Stimulated activated CD8-positive, alpha-beta memory T cell treated with anti-CD3 and anti-CD28 coated beads, Interleukin-12 subunit alpha, Interleukin-12 subunit beta, amount 100 ng/mL, for 24 hours (primary cell): ENCODE results near the gene TMEM120B.
"Not testable (repeated sequence)": the region's sequence is repeated elsewhere in the genome, so short reads cannot be mapped to it uniquely, and the experiment has no call there.

Experiments used
- DNase-seq: peaks from one replicate; pipeline ENCODE4 v3.0.0-alpha.2; 2020; ENCODE audit errors: extremely low read depth

TMEM120B gene

DNA sequence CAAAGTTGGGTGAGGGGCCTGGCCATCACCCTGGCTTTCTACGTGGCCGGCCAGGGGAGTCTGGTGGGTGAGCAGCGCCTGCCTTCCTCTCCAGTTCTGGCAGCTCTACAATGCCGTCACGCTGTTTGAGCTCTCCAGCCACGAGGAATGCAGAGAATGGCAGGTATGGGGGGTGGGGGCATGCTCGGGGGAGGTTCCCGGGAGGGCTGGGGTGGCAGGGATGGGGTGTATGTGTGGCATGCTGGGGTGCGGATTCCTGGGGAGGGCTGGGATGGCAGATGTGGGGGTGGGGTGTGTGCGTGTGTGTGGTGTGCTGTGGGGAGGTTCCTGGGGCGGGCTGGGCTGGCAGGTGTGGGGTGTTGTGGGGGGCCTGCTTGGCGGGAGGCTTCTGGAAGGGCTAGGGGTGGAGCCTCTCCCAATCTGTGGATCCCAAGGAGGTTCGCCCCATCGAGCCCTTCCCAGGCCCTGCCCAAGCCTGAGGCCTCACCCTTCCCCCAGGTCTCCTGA is 62.5 kb downstream of the TMEM120B start:
- no peak for DNase-seq

DNA sequence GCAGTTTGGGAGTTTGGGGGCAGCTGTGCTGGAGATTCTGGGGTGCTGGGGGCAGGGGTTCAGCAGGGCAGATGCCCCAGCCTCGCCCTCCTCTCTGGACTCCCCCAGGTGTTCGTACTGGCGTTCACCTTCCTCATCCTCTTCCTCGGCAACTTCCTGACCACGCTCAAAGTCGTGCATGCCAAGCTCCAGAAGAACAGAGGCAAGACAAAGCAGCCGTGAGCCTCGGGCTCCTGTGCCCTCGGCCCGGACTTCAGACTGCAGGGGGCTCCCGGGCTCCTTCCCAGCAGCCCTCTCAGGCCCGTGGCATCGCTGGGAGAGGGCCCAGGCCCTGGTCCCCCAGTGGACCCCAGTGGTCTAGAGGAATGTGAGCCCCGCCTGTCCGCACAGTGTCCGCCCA is 62.9 kb downstream of the TMEM120B start:
- DNase-seq = no peak

DNA sequence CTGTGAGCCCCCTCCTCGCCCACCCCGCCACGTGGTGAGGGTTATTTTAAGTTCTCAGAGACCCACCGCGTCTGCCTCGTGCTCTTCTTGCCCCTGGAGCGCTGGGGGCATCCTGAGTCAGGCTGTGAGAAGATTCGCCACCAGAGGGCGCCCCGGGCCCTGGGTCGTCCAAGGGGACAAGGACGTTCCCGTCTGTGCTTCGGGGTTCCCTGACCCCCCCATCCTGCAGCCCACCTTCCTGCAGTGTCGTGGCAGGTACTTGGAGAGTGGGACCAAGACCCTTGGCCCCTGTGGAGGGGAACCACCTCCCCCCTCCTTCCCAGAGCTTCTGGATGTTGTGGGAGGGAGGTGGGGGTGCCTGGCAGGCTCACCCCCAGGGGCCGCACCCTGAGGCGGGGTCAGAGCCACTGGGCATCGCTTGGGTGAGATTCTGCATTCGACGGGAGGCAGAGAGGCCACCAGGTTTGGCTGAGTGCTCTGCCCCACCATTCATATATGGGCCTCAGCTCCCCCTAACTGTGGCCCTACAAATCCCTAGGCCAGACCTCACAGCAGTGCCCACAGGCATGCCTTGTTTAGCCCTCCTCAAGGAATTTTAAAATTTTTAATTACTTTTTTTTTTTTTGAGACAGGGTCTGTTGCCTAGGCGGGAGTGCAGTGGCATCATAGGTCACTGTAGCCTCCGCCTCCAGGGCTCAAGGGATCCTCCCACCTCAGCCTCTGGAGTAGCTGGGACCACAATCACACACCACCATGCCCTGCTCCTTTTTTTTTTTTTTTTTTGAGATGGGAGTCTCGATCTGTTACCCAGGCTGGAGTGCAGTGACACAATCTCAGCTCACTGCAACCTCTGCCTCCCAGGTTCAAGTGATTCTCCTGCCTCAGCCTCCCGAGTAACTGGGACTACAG is 63.9 kb downstream of the TMEM120B start:
- peak; percentile 76 for DNase-seq

DNA sequence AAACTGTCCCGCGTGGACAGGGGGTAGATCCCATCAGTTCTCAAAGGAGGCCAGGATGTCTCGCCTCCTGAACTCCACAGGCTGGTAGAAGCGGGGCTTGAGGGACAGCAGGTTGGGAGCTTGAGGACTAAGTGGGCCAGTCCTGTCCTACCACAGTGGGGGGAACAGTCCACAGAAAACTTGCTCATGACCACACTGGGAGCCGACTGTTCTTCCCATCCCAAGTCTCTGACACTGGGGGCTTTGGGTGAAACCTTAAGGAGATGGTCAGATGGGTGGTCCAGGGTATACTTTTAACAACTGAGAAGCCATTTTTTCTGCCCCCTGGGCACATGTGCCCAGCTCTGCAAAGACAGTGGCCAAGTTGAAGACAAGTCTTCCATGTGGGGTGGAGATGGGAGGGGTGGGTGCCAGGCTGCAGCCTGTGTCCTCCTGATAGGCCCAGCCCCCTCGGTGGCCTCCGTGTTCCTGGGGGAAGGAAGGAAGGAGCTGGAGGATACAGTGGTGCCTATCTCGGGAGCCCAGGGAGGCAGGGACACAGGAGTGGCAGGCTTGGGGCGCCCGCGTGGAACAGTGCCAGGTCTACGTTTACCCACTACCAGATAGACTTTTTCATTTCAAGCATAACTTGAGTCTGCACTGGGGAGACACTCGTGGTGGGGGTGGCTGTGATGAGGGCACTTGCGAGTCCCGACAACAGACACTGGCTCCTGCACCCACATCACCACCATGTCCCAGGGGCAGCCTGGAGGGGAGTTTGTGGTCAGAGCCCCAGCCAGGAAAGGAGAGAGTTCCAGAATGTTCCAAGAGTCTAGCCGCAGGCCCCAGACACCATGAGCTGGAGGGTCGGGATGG is 66.2 kb downstream of the TMEM120B start:
- no peak for DNase-seq

DNA sequence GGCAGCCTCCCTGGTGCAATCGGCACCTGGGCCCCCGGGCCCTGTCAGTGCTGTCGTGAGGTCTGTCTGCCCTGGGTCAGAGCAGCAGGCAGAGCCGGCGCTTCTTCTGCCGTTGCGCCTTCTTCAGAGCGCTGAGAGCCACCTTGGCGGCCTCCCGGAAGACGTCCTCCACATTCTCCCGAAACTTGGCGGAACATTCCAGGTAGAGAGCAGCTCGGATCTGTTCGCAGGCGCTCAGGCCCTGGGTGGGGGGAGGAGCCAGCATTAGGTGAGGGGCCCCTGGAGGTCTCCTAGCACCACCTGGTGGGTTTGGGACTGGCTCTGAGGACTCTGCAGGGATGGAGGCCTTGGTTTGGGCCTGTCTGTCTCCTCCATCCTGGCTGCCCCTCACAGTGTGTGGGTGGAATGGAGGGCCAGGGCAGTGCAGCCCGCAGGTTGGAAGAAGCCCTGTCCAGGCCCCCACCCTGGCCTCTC is 66.9 kb downstream of the TMEM120B start:
- DNase-seq = no peak

DNA sequence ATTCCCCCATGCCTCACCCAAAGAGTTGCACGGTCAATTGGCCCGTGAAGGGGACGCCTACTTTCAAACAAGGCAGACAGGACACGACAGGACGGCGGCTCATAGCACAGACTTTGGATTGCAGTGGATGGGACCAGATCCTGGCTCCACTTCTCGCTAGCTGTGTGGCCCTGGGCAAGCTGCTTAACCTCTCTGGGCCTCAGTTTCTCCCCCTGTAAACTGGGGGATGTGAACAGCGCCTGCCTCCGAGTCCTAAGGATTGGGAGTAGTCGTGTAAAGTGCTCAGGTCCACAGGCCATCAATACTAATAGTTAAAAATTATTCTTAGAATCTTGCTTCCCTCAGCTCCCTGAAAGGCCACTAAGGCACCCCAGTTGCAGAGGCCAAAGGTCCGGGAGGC is 67.9 kb downstream of the TMEM120B start:
- DNase-seq = no peak

DNA sequence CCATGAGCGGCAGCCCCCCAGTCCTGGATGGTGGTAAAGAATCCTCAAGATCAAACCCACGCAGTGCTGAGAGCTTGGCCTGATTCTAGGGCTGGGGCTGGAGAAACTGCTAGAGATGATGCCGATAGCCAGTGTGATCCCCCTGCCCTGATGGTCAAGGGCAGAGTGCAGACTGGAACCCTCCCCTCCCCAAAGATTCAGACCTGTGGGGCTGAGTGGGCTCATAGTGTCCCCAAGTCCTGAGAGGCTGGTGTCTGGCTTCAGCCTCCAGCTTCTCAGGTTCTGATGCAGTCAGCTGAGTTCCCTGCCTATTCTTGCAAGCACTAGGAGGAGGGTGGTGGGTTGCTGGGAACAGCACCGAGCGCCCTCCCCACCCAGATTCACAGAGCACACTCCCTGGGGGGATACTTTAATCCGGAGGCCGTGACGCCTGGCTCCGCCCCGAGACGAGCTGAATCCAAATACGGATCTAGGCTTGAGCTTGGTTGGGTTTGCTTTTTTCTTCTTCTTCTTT is 69.0 kb downstream of the TMEM120B start:
- no peak for DNase-seq

DNA sequence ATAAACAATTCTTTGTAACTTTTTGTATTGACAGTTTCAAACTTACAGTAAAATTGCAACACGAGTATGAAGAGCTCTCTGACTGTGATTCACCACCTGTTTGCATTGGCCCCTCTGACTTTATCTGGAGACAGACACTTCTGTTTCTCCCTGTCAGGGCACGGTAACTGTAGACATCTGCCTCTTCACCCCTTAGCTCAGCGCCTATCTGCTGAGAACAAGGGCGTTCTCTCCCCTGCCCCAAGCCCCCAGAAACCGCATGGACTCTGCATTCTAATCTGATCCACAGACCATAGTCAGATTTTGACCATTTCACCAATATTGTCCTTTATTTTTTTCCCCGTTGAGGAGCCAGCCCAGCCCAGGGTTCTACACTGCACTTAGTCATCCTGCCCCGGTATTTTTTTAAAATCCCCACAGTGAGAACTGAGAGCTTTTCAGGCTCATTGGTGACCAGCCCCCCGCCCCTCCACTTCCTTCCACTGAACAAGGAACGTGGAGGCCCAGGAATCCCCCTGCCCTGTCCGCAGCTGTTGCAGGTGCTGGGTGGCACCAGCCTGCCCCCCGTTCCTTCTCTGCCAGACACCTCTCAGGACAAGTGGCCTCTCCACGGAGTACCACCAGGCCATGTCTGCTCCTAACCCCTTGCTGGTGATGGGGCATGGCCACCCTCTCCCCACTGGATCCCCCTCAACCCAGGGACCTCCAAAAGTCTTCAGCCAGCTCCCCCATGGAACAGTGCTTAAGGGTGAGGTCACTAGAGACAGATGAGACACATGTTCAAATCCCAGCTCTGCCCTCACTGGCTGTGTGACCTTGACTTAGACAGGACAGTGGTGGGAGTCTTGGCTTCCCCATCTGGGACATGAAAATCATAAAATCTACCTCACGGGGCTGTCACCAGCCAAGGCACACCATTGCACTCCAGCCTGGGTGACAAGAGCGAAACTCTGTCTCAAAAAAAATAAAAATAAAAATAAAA is 69.7 kb downstream of the TMEM120B start:
- no peak for DNase-seq

DNA sequence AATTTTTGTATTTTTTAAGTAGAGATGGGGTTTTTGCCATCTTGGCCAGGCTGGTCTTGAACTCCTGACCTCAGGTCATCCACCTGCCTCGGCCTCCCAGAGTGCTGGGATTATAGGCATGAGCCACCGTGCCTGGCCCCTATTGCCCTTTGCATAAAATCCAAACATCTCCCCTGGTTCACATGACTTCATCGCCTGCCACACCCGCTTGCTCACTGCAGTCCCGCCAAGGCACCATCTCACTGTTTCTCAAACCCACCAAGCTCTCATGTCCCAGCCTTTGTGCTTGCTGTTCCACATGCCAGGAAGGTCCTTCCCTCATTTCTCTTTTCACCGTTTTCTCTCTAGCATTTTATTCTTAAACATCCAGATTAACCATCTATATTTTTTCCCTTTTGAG is 71.2 kb downstream of the TMEM120B start:
- no peak for DNase-seq

DNA sequence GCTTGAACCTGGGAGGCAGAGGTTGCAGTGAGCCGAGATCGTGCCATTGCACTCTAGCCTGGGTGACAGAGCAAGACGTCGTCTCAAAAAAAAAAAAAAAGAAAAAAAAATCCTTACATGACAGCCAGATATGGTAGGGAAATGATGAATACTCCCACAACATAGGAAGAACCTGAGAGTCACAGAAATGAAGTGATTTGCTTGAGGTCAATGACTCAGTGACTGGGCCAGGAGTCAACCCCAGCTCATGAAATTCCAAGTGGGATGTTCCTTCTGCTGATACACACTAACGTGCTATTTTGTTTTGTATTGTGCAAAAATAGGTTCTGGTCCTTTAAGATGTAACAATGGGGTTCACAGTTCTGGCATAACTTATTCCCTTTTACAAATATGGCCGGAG is 71.9 kb downstream of the TMEM120B start:
- no peak for DNase-seq

DNA sequence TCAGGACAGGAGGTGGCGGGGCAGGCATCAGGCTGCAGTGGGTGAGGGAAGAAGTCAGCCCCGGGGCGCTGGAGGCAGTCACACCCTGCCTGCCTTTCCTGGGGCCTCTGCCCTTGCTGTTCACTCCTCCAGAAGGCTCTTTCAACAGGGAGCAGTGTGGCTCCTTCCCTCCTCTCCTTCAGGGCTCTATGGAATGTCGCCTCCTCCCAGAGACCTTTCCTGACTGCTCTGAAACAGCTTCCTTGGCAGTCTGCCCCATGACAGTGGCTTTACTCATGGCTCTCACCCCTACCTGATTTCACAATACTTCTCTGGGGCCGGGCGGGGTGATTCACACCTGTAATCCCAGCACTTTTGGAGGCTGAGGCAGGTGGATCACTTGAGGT is 73.9 kb downstream of the TMEM120B start:
- DNase-seq = no peak

DNA sequence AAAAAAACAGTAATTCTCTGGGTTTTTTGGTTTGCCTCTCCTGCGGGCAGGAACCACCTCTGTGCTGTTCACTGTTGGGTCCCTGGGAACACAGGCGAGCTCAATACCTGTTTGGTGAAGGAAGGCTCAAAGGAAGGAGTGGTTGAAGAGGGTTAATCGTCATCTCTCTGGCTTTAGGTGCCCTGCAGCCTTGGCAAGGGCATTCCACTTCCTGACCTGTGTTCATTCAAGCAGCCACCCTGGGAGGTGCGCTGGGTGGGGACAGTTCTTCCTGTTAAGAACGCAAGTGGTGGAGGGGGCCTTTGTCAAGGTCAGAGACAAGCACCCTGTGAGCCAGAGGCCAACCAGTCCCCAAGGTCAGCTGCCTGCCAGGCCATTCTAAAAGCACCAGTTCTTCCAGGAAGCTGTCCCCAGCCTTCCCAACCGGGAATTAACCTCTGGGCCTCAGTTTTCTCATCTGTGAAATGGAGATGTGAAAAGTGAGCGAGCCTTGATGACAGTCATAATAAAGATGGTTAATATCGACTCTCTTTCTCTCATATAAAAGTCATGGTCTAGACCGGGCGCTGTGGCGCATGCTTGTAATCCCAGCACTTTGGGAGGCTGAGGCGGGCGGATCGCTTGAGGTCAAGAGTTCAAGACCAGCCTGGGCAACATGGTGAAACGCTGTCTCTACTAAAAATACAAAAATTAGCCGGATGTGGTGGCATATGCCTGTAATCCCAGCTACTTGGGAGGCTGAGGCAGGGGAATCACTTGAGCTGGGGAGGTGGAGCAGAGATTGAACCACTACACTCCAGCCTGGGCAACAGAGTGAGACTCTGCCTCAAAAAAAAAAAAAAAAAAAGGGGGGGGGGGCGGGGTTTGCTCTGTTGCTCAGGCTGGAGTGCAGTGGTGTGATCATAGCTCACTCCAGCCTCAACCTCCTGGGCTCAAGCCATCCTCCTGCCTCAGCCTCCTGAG is 74.8 kb downstream of the TMEM120B start:
- DNase-seq = no peak

DNA sequence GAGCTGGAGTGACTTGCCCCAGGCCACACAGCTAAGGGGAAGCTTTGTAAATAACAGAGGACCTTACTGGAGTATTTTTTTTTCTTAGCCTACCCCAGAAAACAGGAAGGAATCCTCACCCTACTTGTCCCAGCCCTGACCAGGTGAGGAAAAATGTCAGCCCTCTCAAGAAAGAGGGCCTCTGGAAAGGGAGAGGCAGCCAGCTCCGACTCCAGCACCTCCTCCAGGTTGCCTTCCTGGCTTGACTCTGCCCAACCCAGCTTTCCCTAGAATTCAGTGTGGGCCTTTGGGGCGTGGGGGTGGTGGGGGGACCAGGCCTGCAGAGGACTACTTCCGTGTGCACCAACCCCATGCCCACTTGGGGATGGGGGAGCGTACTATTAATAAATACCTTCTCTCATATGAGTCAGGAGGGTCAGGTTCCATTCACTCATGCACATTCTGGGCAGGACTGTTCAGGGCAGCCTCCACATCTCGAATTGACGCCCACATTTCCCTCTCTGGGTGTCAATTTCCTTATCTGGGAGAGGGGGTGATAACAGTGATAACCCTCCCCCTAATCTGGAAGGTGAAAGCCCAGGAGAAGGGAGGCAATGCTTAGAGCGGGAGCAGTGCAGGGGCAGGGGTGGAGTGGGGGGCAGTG is 75.7 kb downstream of the TMEM120B start:
- no peak for DNase-seq

DNA sequence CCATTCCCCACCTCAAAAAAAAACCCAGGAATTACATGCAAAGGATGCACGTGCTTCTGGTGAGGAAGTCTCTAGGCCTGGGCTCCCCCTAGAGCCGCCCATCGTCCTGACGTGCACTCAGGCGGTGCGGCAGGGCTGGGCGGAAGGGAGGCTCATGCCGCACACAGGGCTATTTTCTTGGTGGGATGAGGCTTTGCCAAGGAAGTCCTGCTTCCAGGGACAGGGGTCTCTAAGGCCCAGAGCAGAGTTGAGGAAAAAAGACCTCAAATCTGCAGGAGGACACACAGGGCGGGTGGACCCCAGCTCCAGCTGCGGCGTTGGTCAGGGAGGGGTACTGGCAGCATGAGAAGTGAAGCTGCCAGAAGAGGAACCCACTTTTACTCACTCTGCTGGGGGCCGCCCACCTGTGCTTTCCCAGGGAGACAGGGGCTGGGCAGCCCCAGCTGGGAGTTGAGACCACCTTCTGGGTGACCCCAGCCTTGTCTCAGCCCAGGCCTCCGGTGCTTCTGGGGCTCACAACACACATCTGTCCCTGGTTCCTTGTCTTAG is 76.8 kb downstream of the TMEM120B start:
- no peak for DNase-seq

DNA sequence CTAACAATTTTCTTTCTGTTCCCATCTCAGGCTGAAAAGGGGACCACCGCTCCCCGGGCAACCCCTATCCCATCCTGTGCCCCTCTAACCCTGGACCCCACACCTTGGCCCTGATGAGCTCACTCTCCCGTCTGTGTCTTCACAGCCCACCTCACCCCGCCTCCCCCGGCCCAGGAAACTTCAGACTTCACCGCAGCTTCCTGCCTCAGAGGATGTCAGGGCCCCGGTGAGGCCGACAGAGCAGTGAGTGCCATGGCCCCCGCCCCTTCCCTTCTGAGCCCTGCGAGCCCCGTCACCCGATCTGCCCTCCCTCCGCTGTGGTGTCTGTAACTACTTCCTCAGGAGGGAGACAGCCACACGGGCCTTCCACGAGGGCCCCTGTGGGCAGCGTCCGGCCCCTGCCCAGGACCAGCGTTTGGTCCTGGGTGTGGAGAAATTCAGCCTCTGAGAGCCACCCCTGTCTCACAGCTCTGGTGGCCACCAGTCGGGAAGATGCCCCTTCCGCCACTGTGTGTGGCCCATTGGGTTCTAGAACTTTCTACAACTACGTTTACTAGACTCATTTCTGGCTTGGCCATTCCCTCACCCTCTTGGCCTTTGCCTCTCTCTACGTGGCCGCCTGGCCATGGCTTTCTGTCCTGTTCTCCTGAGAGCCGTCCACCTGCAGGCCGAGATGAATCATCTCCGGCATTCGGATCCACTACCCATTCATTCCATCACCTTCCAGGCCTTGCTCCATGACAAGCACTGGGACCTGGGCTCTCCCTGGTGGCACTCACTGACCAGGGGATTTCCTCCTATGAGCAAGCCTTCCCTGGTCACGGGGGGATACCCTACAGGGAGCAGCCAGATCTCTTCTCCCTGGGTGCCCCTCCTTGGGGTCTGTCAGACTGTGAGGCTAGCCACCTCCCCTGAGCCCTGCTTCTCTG is 77.5 kb downstream of the TMEM120B start:
- peak; percentile 84 for DNase-seq

DNA sequence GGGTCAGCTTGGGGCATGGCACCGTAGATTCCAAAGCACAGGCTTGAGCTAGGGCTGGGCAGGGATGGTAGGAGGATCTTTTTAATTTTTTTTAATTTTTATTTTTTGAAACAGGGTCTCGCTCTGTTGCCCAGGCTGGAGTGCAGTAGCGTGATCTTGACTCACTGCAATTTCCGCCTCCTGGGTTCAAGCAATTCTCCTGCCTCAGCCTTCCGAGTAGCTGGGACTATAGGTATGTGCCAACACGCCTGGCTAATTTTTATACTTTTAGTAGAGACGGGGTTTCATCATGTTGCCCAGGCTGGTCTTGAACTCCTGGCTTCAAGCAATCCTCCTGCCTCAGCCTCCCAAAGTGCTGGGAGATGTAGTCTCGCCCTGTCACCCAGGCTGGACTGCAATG is 78.2 kb downstream of the TMEM120B start:
- not testable (repeated sequence) for DNase-seq

DNA sequence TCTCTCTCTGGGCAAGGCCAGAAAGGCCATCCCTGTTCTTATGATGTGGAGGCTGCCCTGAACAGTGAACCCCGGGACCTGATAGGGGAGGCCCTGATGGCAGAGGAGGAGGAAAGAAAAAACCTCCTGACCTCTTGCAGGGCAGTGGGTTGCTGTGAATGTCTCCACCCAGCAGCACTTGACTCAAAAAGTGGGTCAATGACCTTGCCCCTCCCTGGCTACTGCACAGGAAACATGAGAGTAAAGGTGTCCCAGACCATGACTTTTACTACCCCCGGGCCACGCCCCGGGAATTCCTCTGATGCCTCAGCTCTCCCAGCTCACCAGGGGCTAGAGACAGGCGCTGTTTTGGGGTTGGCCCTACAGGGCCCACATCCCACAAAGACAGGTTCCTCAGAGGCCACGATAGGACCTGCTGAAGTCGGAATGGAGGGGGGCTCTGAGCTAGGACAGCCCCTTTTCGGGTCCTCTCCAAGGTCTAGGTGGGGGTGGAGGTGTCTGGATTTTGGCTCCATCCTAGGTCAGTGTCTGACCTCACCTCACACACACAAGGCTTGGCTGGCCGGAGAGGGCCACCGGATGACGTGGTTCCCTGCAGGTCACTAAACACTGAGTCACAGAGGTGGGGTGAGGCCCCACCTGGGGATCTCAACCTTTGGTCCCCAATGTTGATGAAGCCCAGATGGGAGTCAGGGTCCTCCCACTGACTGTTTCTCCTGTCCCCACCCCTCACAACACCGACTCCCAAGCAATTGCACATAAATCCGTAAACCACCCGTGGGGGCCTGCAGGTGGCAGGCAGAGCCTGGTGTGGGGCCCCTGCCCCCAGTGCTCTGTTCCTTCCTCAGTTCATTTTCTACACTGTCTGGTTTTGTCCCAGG is 79.4 kb downstream of the TMEM120B start:
- DNase-seq = no peak
